RWPE1 (cell line): ENCODE data around the gene AKT2.

Experiments
- CTCF ChIA-PET: fragments of 350-600 bp; sonication (Branson Sonifier 250); formaldehyde crosslinking; extraction: SDS; loops from one replicate; lab custom pipeline; 2021; lab: Yijun Ruan, JAX
- POLR2A ChIA-PET: fragments of 400-600 bp; formaldehyde crosslinking; extraction: SDS; loops from one replicate; lab custom pipeline; 2020; ENCODE audit warnings: antibody characterized with exemption; ENCODE audit not compliant: low non-redundant PET; lab: Yijun Ruan, JAX
- DNase-seq: peaks from one replicate; pipeline ENCODE4 v3.0.0; 2012; ENCODE audit warnings: low spot score
- H3K27ac ChIP-seq: fragments of 450-650 bp; 2 replicates; pipeline ENCODE4 v1.5.1; 2017
- CTCF ChIP-seq: fragments of 450-650 bp; conservative IDR thresholded peaks from 2 replicates; pipeline ENCODE4 v1.5.1; 2017; ENCODE audit warnings: low read depth, mild to moderate bottlenecking

The AKT2 gene

DNA sequence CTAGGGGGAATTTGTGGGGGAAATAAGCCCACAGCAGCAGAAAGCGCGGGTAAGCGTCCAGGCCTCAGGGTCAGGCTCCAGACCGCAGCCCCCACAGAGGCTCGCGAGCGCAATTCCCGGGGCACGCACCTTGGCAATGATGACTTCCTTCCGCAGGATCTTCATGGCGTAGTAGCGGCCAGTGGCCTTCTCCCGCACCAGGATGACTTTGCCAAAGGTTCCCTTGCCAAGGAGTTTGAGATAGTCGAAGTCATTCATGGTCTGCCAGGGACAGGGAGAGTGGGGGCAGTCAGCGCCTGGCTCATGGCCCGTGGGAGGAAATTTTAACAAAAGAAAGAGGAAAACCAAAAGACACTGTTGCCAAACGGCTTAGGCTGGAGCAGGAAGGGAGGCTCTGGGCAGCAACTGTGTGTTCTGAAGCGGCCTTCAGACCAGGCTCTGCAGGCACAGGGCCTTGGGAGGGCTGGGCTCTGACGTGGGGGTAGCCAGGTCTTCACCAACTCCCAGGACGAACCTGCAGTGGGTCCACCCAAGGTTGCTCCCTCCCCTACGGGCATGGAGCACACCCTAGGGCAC lies 43.2 kb downstream of the AKT2 start:
- POLR2A ChIA-PET, result no interaction called here
- H3K27ac ChIP-seq, result 0 out of 2 replicates have a peak overlapping the region, but pooled peaks have one; percentile 7
- no peak for TF ChIP-seq CTCF
- CTCF ChIA-PET, result no interaction called here
- DNase-seq, result no peak

- no peak overlapping the region for H3K27ac ChIP-seq
- CTCF ChIA-PET, result interaction anchor here (0.6 kb wide), 1 partner anchor 16 kb away, joined by 3 read pairs; no protein-coding TSS in a partner anchor
- POLR2A ChIA-PET, result no interaction called here
- no peak for TF ChIP-seq CTCF
- DNase-seq, result no peak
These were observed 43.9 kb downstream of the AKT2 start for GRCh38 chr19:40241125-40241808.

DNA sequence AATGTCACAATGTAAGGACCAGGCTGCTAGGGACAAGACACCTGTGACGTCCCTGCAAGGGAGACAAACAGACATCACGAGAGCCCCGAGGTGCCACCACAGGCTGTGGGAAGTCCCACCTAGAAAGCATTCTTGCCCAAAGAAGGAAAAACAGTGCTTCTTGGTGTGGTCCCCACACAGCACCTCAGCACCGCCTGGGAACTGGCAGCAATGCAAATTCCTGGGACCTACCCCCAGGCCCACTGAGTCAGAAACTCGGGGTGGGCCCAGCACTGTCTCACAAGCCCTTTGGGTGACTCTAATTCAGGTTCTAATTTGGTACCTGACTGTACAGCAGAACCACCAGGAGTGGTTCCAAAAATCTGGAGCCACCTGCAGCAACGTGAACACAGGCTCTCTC lies 44.8 kb downstream of the AKT2 start:
- no peak for TF ChIP-seq CTCF
- H3K27ac ChIP-seq, result no peak overlapping the region
- ChIA-PET POLR2A (no interaction called here), CTCF (interaction anchor here (0.6 kb wide), 1 partner anchor 17 kb away, joined by 3 read pairs; no protein-coding TSS in a partner anchor)
- no peak for DNase-seq

DNA sequence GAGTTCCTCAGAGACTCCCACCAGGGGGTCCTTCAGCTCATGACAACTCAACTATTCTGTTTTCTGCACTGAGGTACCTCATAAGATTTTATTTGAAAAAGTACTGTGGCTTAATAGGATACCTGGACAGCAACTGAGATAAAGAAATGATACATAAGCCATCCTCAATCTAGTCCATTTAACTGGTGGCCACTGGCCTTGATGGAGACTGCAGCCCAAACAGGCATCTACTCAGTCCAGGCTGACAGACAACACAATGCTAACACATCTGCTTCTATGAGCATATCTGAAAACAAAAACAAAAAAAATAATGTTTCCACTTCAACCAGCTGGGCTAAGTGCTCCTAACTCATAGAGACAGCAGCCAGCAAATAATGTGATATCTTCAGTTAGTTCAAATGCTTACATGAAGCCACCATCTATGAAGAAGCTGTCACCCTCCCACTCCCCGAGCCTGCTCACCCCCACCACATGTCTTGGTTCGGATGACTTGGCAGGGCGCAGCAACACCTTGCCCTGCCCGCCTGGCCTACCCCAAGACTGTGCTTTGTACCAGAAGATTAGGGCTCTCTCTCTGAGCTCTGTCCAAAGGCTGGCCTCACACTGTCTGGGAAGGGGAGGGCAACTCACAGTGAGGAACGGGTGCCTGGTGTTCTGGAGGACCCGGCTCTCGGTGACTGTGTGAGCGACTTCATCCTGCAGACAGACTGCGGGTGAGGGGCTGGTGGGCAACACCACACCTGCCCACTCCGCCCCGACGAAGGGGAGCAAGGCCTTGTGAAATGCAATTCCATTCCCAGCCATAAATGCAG lies 45.5 kb downstream of the AKT2 start:
- no peak overlapping the region for H3K27ac ChIP-seq
- no peak for DNase-seq
- ChIA-PET CTCF (no interaction called here), POLR2A (no interaction called here)
- no peak for TF ChIP-seq CTCF

DNA sequence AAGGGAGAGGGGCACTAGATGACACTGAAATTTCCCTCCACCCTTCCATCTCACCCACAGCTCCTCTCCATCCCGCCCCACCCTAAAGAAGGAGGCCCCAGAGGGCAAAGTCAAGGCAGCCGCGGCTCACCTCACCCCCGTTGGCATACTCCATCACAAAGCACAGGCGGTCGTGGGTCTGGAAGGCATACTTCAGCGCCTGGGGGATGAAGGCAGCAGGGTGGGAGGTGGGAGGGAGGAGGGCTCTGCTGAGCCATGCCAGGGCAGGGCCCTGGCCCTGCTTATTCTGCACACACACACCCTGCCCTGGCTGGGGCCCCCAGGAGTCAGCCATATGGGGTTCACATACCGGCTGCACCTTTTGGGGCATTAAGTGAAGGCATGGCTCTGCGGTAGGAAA lies 46.4 kb downstream of the AKT2 start:
- DNase-seq, result no peak
- TF ChIP-seq CTCF, result no peak
- H3K27ac ChIP-seq, result no peak overlapping the region
- ChIA-PET POLR2A (no interaction called here), CTCF (no interaction called here)

DNA sequence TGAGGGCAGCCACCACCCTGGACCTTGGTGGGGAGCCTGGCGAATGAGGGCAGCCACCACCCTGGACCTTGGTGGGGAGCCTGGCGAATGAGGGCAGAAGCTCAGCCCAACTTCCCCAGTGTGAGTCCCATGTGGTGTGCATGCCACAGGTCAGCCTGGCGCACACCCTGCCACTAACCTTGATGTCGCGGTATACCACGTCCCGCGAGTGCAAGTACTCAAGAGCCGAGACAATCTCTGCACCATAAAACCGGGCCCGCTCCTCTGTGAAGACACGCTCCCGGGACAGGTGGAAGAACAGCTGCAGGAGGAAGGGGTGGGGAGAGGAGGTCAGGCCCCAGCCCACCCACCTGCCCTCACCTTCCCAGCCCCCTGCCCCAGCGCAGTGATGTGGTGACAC lies 47.4 kb downstream of the AKT2 start:
- ChIA-PET POLR2A (no interaction called here), CTCF (interaction anchor here (0.5 kb wide), 1 partner anchor 1008 kb away, joined by 3 read pairs; no protein-coding TSS in a partner anchor)
- no peak overlapping the region for H3K27ac ChIP-seq
- TF ChIP-seq CTCF, result no peak
- no peak for DNase-seq
